Activated B cell treated with CpG ODN at 0.5 μM for 24 hours (primary cell): Measurements from ENCODE around the gene GABRG3. TPM values are rescaled to one million over a fixed set of nuclear protein-coding genes. Genes with fewer than 3 reads are reported as not detected.

ENCODE experiments used
- ATAC-seq: fragments of 200-7000 bp; cut with Tn5 transposase; one replicate; pipeline ENCODE4 v1.10.0; 2021; ENCODE audit warnings: low read depth, mild to moderate bottlenecking, moderate library complexity
- CTCF ChIA-PET: fragments of 350-600 bp; sonication (Branson Sonifier 250); formaldehyde crosslinking; loops from one replicate; lab custom pipeline; 2021; ENCODE audit warnings: antibody characterized with exemption; lab: Charles Lee
- POLR2A ChIA-PET: fragments of 350-600 bp; sonication (Branson Sonifier 250); formaldehyde crosslinking; loops from one replicate; lab custom pipeline; 2021; ENCODE audit warnings: antibody characterized with exemption; lab: Charles Lee
- DNase-seq: peaks from one replicate; pipeline ENCODE4 v3.0.0; 2022
- H3K27ac Mint-ChIP-seq: one replicate; pipeline ENCODE4 v1.8.0; 2020; ENCODE audit warnings: mixed read lengths
- H3K27me3 Mint-ChIP-seq: one replicate; pipeline ENCODE4 v1.8.0; 2021; ENCODE audit warnings: mixed read lengths
- H3K36me3 Mint-ChIP-seq: one replicate; pipeline ENCODE4 v1.8.0; 2021; ENCODE audit warnings: low read depth, mixed read lengths
- H3K4me1 Mint-ChIP-seq: one replicate; pipeline ENCODE4 v1.8.0; 2021; ENCODE audit warnings: mixed read lengths
- H3K4me3 Mint-ChIP-seq: one replicate; pipeline ENCODE4 v1.8.0; 2020; ENCODE audit warnings: mild to moderate bottlenecking, mixed read lengths
- H3K9me3 Mint-ChIP-seq: one replicate; pipeline ENCODE4 v1.8.0; 2020; ENCODE audit warnings: mixed read lengths
- CTCF ChIP-seq: fragments of 200-600 bp; IDR thresholded peaks from one replicate; pipeline ENCODE4 v1.8.0; 2022; ENCODE audit warnings: antibody characterized with exemption, mild to moderate bottlenecking
- intact Hi-C: fragments of 100-400 bp; cut with micrococcal nuclease; formaldehyde crosslinking; loops from one replicate; pipeline ENCODE4 v1.15.1; 2024
- total RNA-seq: library from RNA; stranded (reverse); gene quantifications from 2 replicates; pipeline ENCODE4 v1.2.3, GENCODE V29; 2022

The GABRG3 gene
- total RNA-seq, 1 donor from 2014 or later, result not detected

GRCh38 chr15:27486051-27486450 lies 515.1 kb downstream of the GABRG3 start:
- intact Hi-C loops, result no loop called here
- ChIA-PET CTCF (no interaction called here), POLR2A (no interaction called here)
- Mint-ChIP-seq H3K27me3 (no peaks in the 10 kb centered on the region), H3K4me1 (no peaks in the 10 kb centered on the region), H3K4me3 (no peak overlapping the region), H3K27ac (no peak overlapping the region), H3K9me3 (peaks cover 12% of the 10 kb centered on the region), H3K36me3 (no peaks in the 10 kb centered on the region)
- no peak for TF ChIP-seq CTCF
- no peak for DNase-seq
- no peak for ATAC-seq

- H3K9me3 Mint-ChIP-seq, result peaks cover 10% of the 10 kb centered on the region
- ChIA-PET CTCF (no interaction called here), POLR2A (no interaction called here)
- ATAC-seq (no peak), DNase-seq (no peak)
- H3K27me3 Mint-ChIP-seq, result no peaks in the 10 kb centered on the region
- H3K4me3 Mint-ChIP-seq, result no peak overlapping the region
- no peak overlapping the region for H3K27ac Mint-ChIP-seq
- TF ChIP-seq CTCF, result no peak
- no peaks in the 10 kb centered on the region for H3K36me3 Mint-ChIP-seq
- no peaks in the 10 kb centered on the region for H3K4me1 Mint-ChIP-seq
- intact Hi-C loops, result no loop called here
Measured at GRCh38 chr15:27486683-27487647, 516.0 kb downstream of the GABRG3 start.

GRCh38 chr15:27487846-27488245 lies 516.9 kb downstream of the GABRG3 start:
- Mint-ChIP-seq H3K27ac (no peak overlapping the region), H3K4me1 (no peaks in the 10 kb centered on the region), H3K27me3 (no peaks in the 10 kb centered on the region), H3K4me3 (no peak overlapping the region), H3K9me3 (peaks cover 10% of the 10 kb centered on the region), H3K36me3 (no peaks in the 10 kb centered on the region)
- CTCF ChIA-PET, result no interaction called here
- TF ChIP-seq CTCF, result no peak
- no peak for DNase-seq
- POLR2A ChIA-PET, result no interaction called here
- intact Hi-C loops, result no loop called here
- no peak for ATAC-seq

GRCh38 chr15:27490867-27491595 lies 520.0 kb downstream of the GABRG3 start:
- CTCF ChIA-PET, result no interaction called here
- TF ChIP-seq CTCF, result no peak
- no peaks in the 10 kb centered on the region for H3K36me3 Mint-ChIP-seq
- DNase-seq (no peak), ATAC-seq (no peak)
- no peak overlapping the region for H3K4me3 Mint-ChIP-seq
- H3K27ac Mint-ChIP-seq, result no peak overlapping the region
- H3K27me3 Mint-ChIP-seq, result no peaks in the 10 kb centered on the region
- H3K9me3 Mint-ChIP-seq, result peaks cover 6% of the 10 kb centered on the region
- H3K4me1 Mint-ChIP-seq, result no peaks in the 10 kb centered on the region
- POLR2A ChIA-PET, result no interaction called here
- intact Hi-C loops, result no loop called here
